OCI-LY3 (cell line): ENCODE data around the gene UBC.
"Not testable (repeated sequence)": the region's sequence is repeated elsewhere in the genome, so short reads cannot be mapped to it uniquely, and the experiment has no call there.

Experiments used
- H2AFZ ChIP-seq: fragments of 200-600, 300-600 bp; shearing (Covaris generic); 2 replicates; pipeline ENCODE4 v1.6.0; 2014; ENCODE audit warnings: antibody characterized with exemption, low read depth, low read length
- H3K27ac ChIP-seq: fragments of 200-600, 300-600 bp; sonication (generic); 2 replicates; pipeline ENCODE4 v1.5.1; 2014; ENCODE audit warnings: mild to moderate bottlenecking, low read length, moderate library complexity, mixed read lengths
- H3K27me3 ChIP-seq: fragments of 200-600, 300-600 bp; sonication (generic); 2 replicates; pipeline ENCODE4 v1.6.1; 2014; ENCODE audit warnings: low read depth, low read length, mixed read lengths
- H3K36me3 ChIP-seq: fragments of 200-600, 300-600 bp; sonication (generic); replicated peaks from 2 replicates; pipeline ENCODE3; 2014; ENCODE audit warnings: low read depth, low read length, mixed read lengths
- H3K4me1 ChIP-seq: fragments of 300-600, 200-600 bp; sonication (generic); 2 replicates; pipeline ENCODE4 v1.6.1; 2014; ENCODE audit warnings: low read length, mixed read lengths
- H3K4me2 ChIP-seq: fragments of 200-600, 300-600 bp; sonication (generic); 2 replicates; pipeline ENCODE4 v1.6.1; 2014; ENCODE audit warnings: low read length, mixed read lengths
- H3K4me3 ChIP-seq: fragments of 300-600, 200-600 bp; sonication (generic); 2 replicates; pipeline ENCODE4 v1.5.1; 2014; ENCODE audit warnings: antibody characterized with exemption, mild to moderate bottlenecking, low read length, moderate library complexity
- H3K79me2 ChIP-seq: fragments of 300-600, 200-600 bp; shearing (Covaris generic); 2 replicates; pipeline ENCODE4 v1.6.1; 2014; ENCODE audit warnings: mild to moderate bottlenecking, low read length, mixed read lengths
- H3K9ac ChIP-seq: fragments of 300-600, 200-600 bp; shearing (Covaris generic); 2 replicates; pipeline ENCODE4 v1.6.0; 2014; ENCODE audit warnings: mild to moderate bottlenecking, low read length, moderate library complexity
- H3K9me3 ChIP-seq: fragments of 200-600, 300-600 bp; shearing (Covaris generic); 2 replicates; pipeline ENCODE4 v1.6.1; 2014; ENCODE audit warnings: low read length, mixed read lengths; ENCODE audit not compliant: insufficient read depth
- H4K20me1 ChIP-seq: fragments of 200-600, 300-600 bp; sonication (generic); 2 replicates; pipeline ENCODE4 v1.6.1; 2016; ENCODE audit warnings: low read length, mixed read lengths; ENCODE audit not compliant: insufficient read depth
- CTCF ChIP-seq: fragments of 200-600, 300-600 bp; sonication (generic); IDR thresholded peaks from 2 replicates; pipeline ENCODE4 v1.5.1; 2014; ENCODE audit warnings: antibody characterized with exemption, low read length, low read depth
- EZH2phosphoT487 ChIP-seq: fragments of 200-600 bp; shearing (Covaris generic); IDR thresholded peaks from 2 replicates; pipeline ENCODE4 v1.6.1; 2018; ENCODE audit warnings: antibody characterized with exemption, mixed run types, low read depth

Gene UBC

GRCh38 chr12:124928095-124928911, 13.9 kb upstream of the UBC start:
- H3K4me2 ChIP-seq, result peak overlapping the region; percentile 88
- H3K79me2 ChIP-seq, result no peaks in the 10 kb centered on the region
- peak overlapping the region; percentile 60 for H3K9ac ChIP-seq
- no peaks in the 10 kb centered on the region for H3K9me3 ChIP-seq
- peak overlapping the region; percentile 40 for H3K27ac ChIP-seq
- H3K36me3 ChIP-seq, result no peaks in the 10 kb centered on the region
- peak overlapping the region; percentile 98 for H3K4me3 ChIP-seq
- H3K27me3 ChIP-seq, result no peaks in the 10 kb centered on the region; the same call in 1 of the 2 replicates
- peak overlapping the region; percentile 88 for H2AFZ ChIP-seq
- no peak for TF ChIP-seq EZH2phosphoT487
- no peak for TF ChIP-seq CTCF
- H4K20me1 ChIP-seq, result no peaks in the 10 kb centered on the region
- peaks cover 17% of the 10 kb centered on the region for H3K4me1 ChIP-seq

- Histone ChIP-seq H3K4me3 (peak overlapping the region; percentile 98), H3K27me3 (no peaks in the 10 kb centered on the region; the same call in 1 of the 2 replicates), H3K36me3 (no peaks in the 10 kb centered on the region), H2AFZ (peak overlapping the region; percentile 92), H4K20me1 (no peaks in the 10 kb centered on the region), H3K27ac (peak overlapping the region; percentile 87), H3K4me1 (peaks cover 24% of the 10 kb centered on the region), H3K4me2 (peak overlapping the region; percentile 90), H3K9me3 (no peaks in the 10 kb centered on the region), H3K79me2 (no peaks in the 10 kb centered on the region), H3K9ac (peak overlapping the region; percentile 92)
- TF ChIP-seq CTCF, result no peak
- no peak for TF ChIP-seq EZH2phosphoT487
Measured at GRCh38 chr12:124927201-124928094, 13.0 kb upstream of the UBC start.

- not testable (repeated sequence) for H3K27me3 ChIP-seq, H3K9me3 ChIP-seq, H3K9ac ChIP-seq, H3K79me2 ChIP-seq, H2AFZ ChIP-seq, H4K20me1 ChIP-seq, H3K4me3 ChIP-seq, H3K27ac ChIP-seq, H3K36me3 ChIP-seq, H3K4me2 ChIP-seq
- peaks cover 31% of the 10 kb centered on the region for H3K4me1 ChIP-seq
Measured at GRCh38 chr12:124925782-124926181, 11.3 kb upstream of the UBC start.

GRCh38 chr12:124925117-124925516, 10.7 kb upstream of the UBC start:
- Histone ChIP-seq H3K9me3 (no peaks in the 10 kb centered on the region), H3K27me3 (no peaks in the 10 kb centered on the region; the same call in 1 of the 2 replicates), H2AFZ (no peak overlapping the region), H3K4me2 (peak overlapping the region; percentile 34), H3K79me2 (no peaks in the 10 kb centered on the region), H3K9ac (no peak overlapping the region), H3K4me3 (peak overlapping the region; percentile 7; the same call in 1 of the 2 replicates), H4K20me1 (no peaks in the 10 kb centered on the region), H3K27ac (no peak overlapping the region), H3K36me3 (no peaks in the 10 kb centered on the region), H3K4me1 (peaks cover 35% of the 10 kb centered on the region)
- no peak for TF ChIP-seq EZH2phosphoT487
- TF ChIP-seq CTCF, result no peak
